HG03442 (cell line): ENCODE measurements around the gene NTMT1.
"Not testable (repeated sequence)": the region's sequence is repeated elsewhere in the genome, so short reads cannot be mapped to it uniquely, and the experiment has no call there.

Experiments used
- ATAC-seq: cut with Tn5 transposase; IDR thresholded peaks from one replicate; pipeline ENCODE4 v1.9.1; 2021; ENCODE audit warnings: mild to moderate bottlenecking, moderate library complexity; ENCODE audit not compliant: unreplicated experiment

Gene NTMT1

GRCh38 chr9:129626079-129626624 lies at the start of gene NTMT1:
Gene NTMT1, plus strand, starts transcription at chr9:129626163. Its CDS starts 6,541 bp downstream, at chr9:129632704.
- peak; percentile 74 for ATAC-seq

GRCh38 chr9:129576546-129577543 lies 49.1 kb upstream of the NTMT1 start:
- no peak for ATAC-seq

- ATAC-seq: no peak
Observed at GRCh38 chr9:129579294-129579693, 46.7 kb upstream of the NTMT1 start.

DNA sequence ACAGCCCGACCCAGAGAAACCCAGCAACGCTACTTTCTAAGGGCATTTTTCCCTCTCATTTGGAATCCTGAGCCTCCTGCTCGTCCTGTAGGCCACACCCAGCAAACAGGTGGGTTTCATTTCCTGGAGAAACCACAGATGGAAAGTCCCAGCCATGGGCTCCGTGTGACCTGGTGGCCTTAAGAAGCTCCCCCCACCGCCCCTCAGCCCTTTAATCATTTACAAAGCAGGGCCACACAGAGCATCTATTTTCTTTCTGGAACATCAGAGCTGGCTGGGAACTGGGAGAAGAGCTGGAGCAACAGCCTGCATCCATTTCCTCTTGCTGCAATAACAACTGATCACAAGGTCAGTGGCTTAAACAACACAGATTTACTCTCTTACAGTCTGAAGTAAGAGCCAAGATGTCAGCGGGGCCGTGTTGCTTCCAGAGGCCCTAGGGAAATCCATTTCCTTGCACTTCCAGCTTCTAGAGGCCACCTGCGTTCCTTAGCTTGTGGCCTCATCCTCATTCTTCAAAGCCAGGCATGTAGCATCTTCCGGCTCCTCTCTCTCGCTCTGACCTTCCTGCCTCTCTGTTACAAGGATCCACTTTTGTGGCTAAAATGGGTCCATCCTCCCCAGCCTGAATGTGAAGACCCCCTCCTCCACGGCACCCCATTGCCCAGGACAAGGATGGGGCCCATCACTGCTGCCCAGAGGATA lies 45.6 kb upstream of the NTMT1 start:
- ATAC-seq: no peak

DNA sequence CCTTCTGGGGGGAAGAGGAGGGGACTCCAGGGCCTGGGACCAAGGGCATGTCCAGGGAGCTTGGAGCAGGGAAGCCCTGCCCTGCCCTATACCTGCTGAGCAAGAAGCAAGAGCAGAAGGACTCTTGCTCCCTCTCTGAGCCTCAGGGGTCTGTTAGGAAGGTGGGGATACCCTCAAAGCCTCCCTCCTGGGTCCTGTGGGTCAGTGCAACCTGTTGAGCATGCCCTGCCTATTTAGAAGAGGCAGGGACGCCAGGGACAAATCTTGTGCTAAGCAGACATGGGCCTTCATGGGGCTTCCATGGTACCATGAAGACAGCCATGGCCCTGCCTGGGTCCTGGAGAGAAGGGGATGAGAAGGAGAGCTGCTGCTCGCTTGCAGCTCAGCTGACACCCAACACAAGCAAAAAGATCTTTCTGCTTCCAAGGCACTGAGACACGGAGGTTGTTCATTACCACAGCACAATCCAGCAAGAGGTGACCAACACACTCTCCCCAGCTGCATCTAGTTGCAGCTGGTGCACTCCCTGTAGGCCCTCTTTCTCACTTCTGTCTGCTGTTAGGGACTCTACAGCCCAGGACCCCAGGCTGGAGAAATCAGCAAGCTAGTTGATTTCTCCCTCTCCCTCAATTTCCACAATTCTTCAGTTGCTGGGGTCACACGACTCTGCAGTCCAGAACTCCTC lies 44.3 kb upstream of the NTMT1 start:
- no peak for ATAC-seq

GRCh38 chr9:129582855-129583254 lies 43.1 kb upstream of the NTMT1 start:
- no peak for ATAC-seq

- ATAC-seq: no peak
Observed at GRCh38 chr9:129583308-129584038, 42.5 kb upstream of the NTMT1 start.

DNA sequence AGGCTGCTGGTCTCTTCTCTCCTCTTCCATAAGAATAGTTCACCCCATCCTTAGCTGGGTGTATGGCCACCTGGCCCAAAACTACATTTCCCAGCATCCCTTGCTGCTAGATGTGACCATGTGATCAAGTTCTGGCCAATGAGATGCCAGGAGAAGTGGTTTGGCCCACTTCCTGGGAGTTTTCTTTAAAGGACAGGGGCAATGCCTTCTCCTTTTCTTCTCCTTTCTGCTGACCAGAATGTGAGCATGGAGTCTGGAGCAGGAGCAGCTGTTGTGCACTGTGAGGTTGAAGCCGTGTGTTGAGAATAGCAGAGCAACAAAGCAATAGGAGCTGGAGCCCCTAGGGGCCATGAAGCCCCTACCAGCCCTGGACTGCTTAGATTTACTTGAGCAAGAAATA lies 41.8 kb upstream of the NTMT1 start:
- no peak for ATAC-seq

DNA sequence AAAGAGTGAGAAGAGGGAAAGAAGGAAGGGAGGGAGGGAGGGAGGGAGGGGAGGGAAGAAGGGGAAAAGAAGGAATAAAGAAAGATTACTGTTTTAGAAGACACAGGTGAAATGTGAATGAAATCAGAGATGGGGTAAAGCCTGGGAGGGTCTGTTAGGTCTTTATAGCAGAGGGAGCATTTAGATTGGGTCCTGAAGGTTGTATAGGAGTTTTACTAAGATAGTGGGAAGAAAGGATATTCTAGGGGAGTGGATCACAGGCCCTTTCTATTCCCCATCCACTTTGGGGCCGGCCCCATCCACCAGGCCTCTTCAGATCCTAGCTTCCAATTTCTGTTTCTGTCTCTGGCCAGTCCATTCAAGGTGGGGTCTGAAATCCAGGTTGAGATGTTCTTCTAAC lies 40.6 kb upstream of the NTMT1 start:
- ATAC-seq: no peak

- ATAC-seq: no peak
Observed at GRCh38 chr9:129586245-129586644, 39.7 kb upstream of the NTMT1 start.

- no peak for ATAC-seq
Observed at GRCh38 chr9:129586685-129587084, 39.3 kb upstream of the NTMT1 start.

GRCh38 chr9:129587487-129588262 lies 38.3 kb upstream of the NTMT1 start:
- ATAC-seq: no peak

DNA sequence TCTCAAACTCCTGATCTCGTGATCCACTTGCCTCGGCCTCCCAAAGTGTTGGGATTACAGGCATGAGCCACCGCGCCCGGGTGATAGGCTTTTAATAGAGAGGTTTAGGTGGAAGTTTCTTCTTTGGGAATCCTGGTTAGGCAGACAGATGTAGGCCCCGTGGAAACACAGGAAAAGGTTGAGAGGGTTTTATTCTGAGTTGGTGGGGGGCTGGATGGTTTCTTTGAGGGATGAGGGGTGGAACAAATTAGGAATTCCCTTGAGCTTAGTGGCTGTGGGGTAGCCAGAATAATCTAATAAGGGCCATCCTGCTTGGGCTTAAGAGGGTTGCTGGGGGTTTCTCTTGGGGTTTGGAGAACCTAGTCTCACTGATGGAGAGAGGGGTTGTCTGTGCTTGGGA lies 35.5 kb upstream of the NTMT1 start:
- ATAC-seq: no peak

DNA sequence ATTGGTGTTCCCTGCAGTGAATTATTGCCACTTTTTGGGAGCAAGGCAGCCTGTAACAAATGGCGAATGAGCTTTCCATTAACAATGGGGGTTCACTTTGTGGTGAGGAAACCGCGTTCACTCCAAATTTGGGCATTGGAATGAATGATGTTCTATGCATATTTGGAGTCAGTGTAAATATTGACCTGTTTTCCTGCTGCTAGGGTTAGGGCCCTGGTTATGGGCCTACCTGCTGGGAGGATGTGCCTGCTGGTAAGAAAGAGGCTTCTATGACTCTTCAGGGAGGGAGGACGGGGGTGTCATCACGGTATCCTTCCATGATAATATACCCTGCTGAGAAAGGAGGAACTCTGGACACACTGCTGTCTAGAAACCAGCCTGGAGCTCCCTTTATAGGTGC lies 34.0 kb upstream of the NTMT1 start:
- ATAC-seq: no peak

DNA sequence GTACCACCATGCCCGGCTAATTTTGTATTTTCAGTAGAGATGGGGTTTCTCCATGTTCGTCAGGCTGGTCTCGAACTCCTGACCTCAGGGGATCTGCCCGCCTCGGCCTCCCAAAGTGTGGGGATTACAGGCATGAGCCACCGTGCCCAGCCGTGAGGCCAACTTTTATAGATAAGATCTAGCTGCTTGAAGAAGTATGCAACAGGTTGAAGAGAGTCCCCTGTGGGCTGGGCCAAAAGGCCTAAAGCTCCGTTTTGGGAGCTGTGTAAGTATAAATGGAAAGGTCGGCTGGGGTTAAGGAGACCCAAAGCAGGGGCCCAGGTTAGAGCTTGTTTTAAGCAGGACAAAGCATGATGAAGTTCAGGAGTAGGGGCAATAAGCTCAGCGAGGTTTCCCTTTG lies 33.2 kb upstream of the NTMT1 start:
- not testable (repeated sequence) for ATAC-seq

- no peak for ATAC-seq
Observed at GRCh38 chr9:129594632-129595031, 31.3 kb upstream of the NTMT1 start.

DNA sequence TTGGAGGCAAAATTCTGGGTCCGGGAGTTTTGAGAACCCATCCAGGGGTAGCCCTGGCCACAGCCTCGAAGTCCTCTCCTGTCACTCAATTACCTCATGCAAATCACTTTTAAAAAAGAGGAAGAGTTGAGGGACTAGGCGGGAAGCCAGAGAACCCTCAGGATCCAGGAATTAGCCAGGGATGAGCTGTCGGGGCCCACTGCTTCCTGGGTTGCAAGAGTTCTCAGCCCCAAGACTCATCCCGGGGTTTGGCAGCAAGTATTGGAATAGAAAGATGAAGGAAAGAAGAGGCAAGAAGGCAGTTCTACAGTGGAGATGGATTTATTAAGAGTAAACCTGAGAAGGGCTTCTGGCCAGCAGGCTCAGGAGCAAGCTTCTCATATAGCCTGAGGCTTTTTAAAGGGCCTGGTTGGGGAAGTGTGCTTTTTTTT lies 30.6 kb upstream of the NTMT1 start:
- ATAC-seq: no peak

DNA sequence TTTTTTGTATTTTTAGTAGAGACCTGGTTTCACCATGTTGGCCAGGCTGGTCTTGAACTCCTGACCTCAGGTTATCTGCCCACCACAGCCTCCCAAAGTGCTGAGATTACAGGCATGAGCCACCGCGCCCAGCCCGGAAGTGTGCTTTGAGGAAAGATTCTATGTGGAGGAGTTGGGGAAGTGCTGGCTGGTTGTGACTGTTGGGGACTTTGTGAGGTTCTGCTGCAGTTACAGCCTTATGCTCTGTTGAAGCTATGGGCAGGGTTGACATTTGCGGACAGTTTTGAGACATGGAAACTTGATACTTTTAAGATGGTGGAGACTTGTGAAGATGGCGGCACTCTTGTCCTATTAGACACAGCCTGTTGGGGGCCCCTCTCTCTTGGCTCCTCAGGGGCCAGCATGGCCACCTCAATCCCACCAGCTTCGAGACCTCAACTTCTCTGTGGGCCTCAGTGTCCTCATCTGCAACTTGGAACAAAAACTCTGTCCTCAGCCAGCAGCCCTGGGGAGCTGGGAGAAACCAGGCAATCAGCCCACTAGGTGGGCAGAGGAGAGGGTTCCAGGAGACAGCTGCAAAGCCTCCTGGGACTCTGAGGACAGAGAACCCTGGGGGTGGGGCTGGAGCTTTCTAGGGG lies 29.9 kb upstream of the NTMT1 start:
- no peak for ATAC-seq
